ENCODE data around the gene GPNMB.
A peak's percentile ranks its signal among the peaks of the same experiment; 100 is the strongest.

GPNMB gene

GRCh38 chr7:23232966-23233365 is 13.6 kb upstream of the GPNMB start:
- DNase-seq, result no peak

GRCh38 chr7:23234569-23235296 is 11.8 kb upstream of the GPNMB start:
- no peak for DNase-seq

- no peak for DNase-seq
These were observed 10.8 kb upstream of the GPNMB start for GRCh38 chr7:23235813-23236221.

GRCh38 chr7:23237000-23237399 is 9.6 kb upstream of the GPNMB start:
- DNase-seq, result no peak

- DNase-seq, result no peak
These were observed 7.5 kb upstream of the GPNMB start for GRCh38 chr7:23238983-23239652.

GRCh38 chr7:23239698-23240097 is 6.9 kb upstream of the GPNMB start:
- DNase-seq, result no peak

- no peak for DNase-seq
These were observed 4.3 kb upstream of the GPNMB start for GRCh38 chr7:23242321-23242720.

GRCh38 chr7:23242935-23243334 is 3.6 kb upstream of the GPNMB start:
- no peak for DNase-seq

GRCh38 chr7:23247046-23247602 is 549 bp downstream of the GPNMB start:
- DNase-seq, result no peak

GRCh38 chr7:23247603-23248335 is 1.2 kb downstream of the GPNMB start:
- peak; percentile 55 for DNase-seq

- DNase-seq, result no peak
These were observed 2.9 kb downstream of the GPNMB start for GRCh38 chr7:23249486-23249885.

- DNase-seq, result no peak
These were observed 7.6 kb downstream of the GPNMB start for GRCh38 chr7:23254051-23254681.

GRCh38 chr7:23256731-23257130 is 10.2 kb downstream of the GPNMB start:
- no peak for DNase-seq

- no peak for DNase-seq
These were observed 13.8 kb downstream of the GPNMB start for GRCh38 chr7:23260371-23260770.

- no peak for DNase-seq
These were observed 15.4 kb downstream of the GPNMB start for GRCh38 chr7:23261843-23262452.

- DNase-seq, result no peak
These were observed 18.4 kb downstream of the GPNMB start for GRCh38 chr7:23264916-23265458.

GRCh38 chr7:23266918-23267317 is 20.3 kb downstream of the GPNMB start:
- DNase-seq, result no peak

GRCh38 chr7:23267357-23267756 is 20.8 kb downstream of the GPNMB start:
- no peak for DNase-seq

- DNase-seq, result no peak
These were observed 21.6 kb downstream of the GPNMB start for GRCh38 chr7:23268167-23268566.

- DNase-seq, result no peak
These were observed 22.2 kb downstream of the GPNMB start for GRCh38 chr7:23268746-23269145.

GRCh38 chr7:23272275-23272674 is 25.7 kb downstream of the GPNMB start:
- DNase-seq, result no peak

- DNase-seq, result peak; percentile 65
These were observed 26.6 kb downstream of the GPNMB start for GRCh38 chr7:23273141-23273599.
